ENCODE results near the gene NCKAP5. TPM values are rescaled to one million over a fixed set of nuclear protein-coding genes. Genes with fewer than 3 reads are reported as not detected.

Gene NCKAP5
- total RNA-seq, 1 donor from 2014 or later = 7.4 TPM

DNA sequence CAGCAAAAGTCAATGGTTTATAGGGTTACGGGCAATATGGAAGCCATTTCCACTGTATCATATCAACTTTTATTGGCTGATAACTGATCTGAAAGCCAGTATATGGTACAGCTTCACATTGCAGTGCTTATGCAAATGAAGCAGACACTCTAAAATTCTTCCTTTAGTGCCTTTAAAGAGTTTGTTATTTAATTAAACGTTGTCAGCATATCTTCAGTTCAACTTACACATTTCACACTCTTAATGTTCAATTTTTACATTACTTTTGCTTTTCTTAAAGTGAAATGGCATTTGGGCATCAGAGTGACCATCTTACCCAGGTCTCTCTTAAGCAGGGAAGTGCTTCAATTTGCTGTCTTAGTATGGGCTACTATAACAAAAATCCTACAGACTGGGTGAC lies 420.1 kb downstream of the NCKAP5 start:
- no peak for DNase-seq (ENCODE audit: low spot score)
- Mint-ChIP-seq H3K4me3 (ENCODE audit: unreplicated experiment) (no peak overlapping the region), H3K4me1 (ENCODE audit: unreplicated experiment) (no peaks in the 10 kb centered on the region), H3K9me3 (ENCODE audit: unreplicated experiment) (no peaks in the 10 kb centered on the region), H3K36me3 (ENCODE audit: low read depth, unreplicated experiment) (no peaks in the 10 kb centered on the region), H3K27ac (ENCODE audit: unreplicated experiment) (no peak overlapping the region), H3K27me3 (ENCODE audit: unreplicated experiment) (no peaks in the 10 kb centered on the region)
- TF ChIP-seq, protein P1, sequence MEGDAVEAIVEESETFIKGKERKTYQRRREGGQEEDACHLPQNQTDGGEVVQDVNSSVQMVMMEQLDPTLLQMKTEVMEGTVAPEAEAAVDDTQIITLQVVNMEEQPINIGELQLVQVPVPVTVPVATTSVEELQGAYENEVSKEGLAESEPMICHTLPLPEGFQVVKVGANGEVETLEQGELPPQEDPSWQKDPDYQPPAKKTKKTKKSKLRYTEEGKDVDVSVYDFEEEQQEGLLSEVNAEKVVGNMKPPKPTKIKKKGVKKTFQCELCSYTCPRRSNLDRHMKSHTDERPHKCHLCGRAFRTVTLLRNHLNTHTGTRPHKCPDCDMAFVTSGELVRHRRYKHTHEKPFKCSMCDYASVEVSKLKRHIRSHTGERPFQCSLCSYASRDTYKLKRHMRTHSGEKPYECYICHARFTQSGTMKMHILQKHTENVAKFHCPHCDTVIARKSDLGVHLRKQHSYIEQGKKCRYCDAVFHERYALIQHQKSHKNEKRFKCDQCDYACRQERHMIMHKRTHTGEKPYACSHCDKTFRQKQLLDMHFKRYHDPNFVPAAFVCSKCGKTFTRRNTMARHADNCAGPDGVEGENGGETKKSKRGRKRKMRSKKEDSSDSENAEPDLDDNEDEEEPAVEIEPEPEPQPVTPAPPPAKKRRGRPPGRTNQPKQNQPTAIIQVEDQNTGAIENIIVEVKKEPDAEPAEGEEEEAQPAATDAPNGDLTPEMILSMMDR (IDR thresholded peaks at IDR 0.05; ENCODE audit: unreplicated experiment) = no peak

DNA sequence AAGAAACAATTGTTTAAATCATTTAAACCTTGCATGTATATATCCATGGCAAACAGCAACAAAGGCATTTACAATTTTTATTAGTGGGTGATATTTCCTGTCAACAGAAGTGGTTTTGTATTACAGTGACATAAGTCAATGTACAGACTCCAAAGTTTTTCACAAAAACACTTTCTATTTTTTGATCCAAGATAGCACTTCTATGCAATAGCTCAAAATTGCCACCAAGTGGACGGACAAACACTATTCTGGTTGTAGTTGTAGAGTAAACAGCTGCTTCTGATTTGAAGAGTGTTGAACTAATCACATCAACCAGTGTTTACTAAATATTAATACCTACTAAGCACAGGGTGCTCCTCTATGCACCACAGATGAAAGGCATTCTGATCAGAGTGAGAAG lies 421.4 kb downstream of the NCKAP5 start:
- no peak overlapping the region for H3K4me3 Mint-ChIP-seq (ENCODE audit: unreplicated experiment)
- H3K4me1 Mint-ChIP-seq (ENCODE audit: unreplicated experiment) = no peaks in the 10 kb centered on the region
- no peak overlapping the region for H3K27ac Mint-ChIP-seq (ENCODE audit: unreplicated experiment)
- DNase-seq (ENCODE audit: low spot score) = no peak
- H3K27me3 Mint-ChIP-seq (ENCODE audit: unreplicated experiment) = peaks cover 2% of the 10 kb centered on the region
- H3K9me3 Mint-ChIP-seq (ENCODE audit: unreplicated experiment) = no peaks in the 10 kb centered on the region
- H3K36me3 Mint-ChIP-seq (ENCODE audit: low read depth, unreplicated experiment) = no peaks in the 10 kb centered on the region
- TF ChIP-seq, protein P1 (IDR thresholded peaks at IDR 0.05; ENCODE audit: unreplicated experiment) = no peak

DNA sequence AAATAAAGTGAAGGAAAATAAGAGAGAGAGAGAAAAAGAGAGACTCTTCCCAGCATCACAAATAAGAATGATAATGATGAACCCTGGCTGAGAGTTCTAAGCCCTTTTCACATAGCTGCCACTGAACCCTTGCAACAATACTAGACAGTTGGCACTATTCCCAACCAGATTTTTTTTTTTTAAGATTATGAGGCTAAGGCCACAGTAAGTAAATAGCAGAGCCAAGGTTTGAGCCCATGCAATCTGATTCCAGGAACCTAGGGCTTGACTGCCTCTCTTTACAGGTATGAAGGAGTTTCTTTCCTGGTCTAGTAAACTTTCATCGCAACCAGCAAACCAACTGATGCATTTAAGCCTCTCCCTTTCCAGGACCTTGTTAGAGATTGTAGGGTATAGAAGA lies 424.6 kb downstream of the NCKAP5 start:
- H3K27ac Mint-ChIP-seq (ENCODE audit: unreplicated experiment) = no peak overlapping the region
- no peak for DNase-seq (ENCODE audit: low spot score)
- H3K4me1 Mint-ChIP-seq (ENCODE audit: unreplicated experiment) = no peaks in the 10 kb centered on the region
- H3K9me3 Mint-ChIP-seq (ENCODE audit: unreplicated experiment) = no peaks in the 10 kb centered on the region
- H3K27me3 Mint-ChIP-seq (ENCODE audit: unreplicated experiment) = peaks cover 2% of the 10 kb centered on the region
- no peak overlapping the region for H3K4me3 Mint-ChIP-seq (ENCODE audit: unreplicated experiment)
- TF ChIP-seq, protein P1 (IDR thresholded peaks at IDR 0.05; ENCODE audit: unreplicated experiment) = no peak
- H3K36me3 Mint-ChIP-seq (ENCODE audit: low read depth, unreplicated experiment) = no peaks in the 10 kb centered on the region

DNA sequence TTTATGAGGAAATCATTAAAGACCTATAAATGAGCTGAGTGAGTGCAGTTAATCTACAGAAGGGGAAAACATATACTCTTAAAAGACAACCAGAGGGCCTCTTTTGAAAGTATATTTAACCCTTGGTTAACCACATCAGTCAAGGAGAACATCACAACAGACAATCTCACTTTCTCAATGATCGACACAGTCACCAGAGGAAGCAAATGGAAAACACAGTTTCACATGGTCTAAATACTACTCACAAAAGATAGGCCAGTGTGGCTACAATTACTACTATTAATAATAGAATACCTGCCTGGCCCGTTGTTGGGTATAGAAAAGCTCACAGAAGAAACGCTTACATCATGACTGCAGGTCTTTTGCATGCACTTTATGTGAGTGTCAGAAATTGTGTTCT lies 426.2 kb downstream of the NCKAP5 start:
- TF ChIP-seq, protein P1 (IDR thresholded peaks at IDR 0.05; ENCODE audit: unreplicated experiment) = no peak

DNA sequence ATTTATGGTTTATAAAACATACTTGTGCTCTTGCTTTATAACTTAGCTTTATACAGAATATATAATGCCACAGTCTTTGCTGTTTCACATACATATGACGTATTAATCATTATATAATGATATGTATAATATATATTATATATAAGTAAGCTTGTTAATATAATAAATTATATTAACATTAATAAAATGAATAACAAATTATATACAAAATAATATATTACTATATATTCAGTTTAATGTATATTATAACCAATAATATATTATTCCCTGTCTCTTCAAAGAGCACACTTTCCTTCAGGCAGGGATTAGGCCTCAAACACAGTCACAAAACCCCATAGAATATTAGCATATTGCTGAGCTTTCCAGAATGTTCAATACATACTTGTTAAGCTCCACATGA lies 427.6 kb downstream of the NCKAP5 start:
- Mint-ChIP-seq H3K9me3 (ENCODE audit: unreplicated experiment) (no peaks in the 10 kb centered on the region), H3K4me3 (ENCODE audit: unreplicated experiment) (no peak overlapping the region), H3K27me3 (ENCODE audit: unreplicated experiment) (peaks cover 2% of the 10 kb centered on the region), H3K36me3 (ENCODE audit: low read depth, unreplicated experiment) (no peaks in the 10 kb centered on the region), H3K27ac (ENCODE audit: unreplicated experiment) (no peak overlapping the region), H3K4me1 (ENCODE audit: unreplicated experiment) (no peaks in the 10 kb centered on the region)
- TF ChIP-seq, protein P1 (IDR thresholded peaks at IDR 0.05; ENCODE audit: unreplicated experiment) = no peak
- DNase-seq (ENCODE audit: low spot score) = no peak

More for the DNA sequence above, 426.2 kb downstream of the NCKAP5 start:
- H3K27me3 Mint-ChIP-seq (ENCODE audit: unreplicated experiment) = peaks cover 2% of the 10 kb centered on the region
- H3K4me3 Mint-ChIP-seq (ENCODE audit: unreplicated experiment) = no peak overlapping the region
- H3K4me1 Mint-ChIP-seq (ENCODE audit: unreplicated experiment) = no peaks in the 10 kb centered on the region
- H3K27ac Mint-ChIP-seq (ENCODE audit: unreplicated experiment) = no peak overlapping the region
- no peaks in the 10 kb centered on the region for H3K9me3 Mint-ChIP-seq (ENCODE audit: unreplicated experiment)
- H3K36me3 Mint-ChIP-seq (ENCODE audit: low read depth, unreplicated experiment) = no peaks in the 10 kb centered on the region
- no peak for DNase-seq (ENCODE audit: low spot score)
